ENCODE measurements around the gene FBLN1. TPM values are rescaled to one million over a fixed set of nuclear protein-coding genes. Genes with fewer than 3 reads are reported as not detected.

Gene FBLN1
- total and polyA plus RNA-seq, 2 donors (not counting 3 experiments of a cell fraction or from before 2014, with no cell fraction given) = 1.2 to 4.0 TPM

DNA sequence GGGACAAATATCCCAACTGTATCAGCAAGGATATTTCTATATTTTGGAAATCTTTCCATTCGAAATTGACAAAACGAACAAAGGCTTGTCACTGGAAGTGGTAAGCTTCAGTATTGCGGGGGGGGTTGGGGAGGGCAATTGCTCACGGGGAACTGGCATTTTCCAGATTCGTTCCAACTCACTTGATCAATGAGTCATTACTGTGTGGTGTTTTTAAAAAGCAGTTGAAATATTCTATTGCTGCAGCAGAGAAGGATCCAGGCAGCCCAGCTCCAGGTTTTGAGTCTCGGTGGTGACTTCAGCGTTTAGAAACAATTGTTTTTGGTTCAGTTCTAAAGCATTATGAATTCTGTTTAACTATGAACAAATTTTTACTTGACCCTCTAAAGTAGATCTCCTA, 33.8 kb upstream of the FBLN1 start:
- Histone ChIP-seq H3K9ac (replicated peaks; ENCODE audit: extremely low read depth, insufficient read depth, low read length) (no peak overlapping the region), H2AFZ (ENCODE audit: low read depth, low read length) (no peak overlapping the region), H4K20me1 (replicated peaks; ENCODE audit: control insufficient read depth, extremely low read depth, insufficient read depth, low read length) (no peaks in the 10 kb centered on the region), H3K4me3 (replicated peaks in 1 of 3; ENCODE audit: insufficient read depth in 1 of 3, low read depth in 1 of 3, low read length in 3 of 3) (no peak overlapping the region), H3K79me2 (ENCODE audit: control insufficient read depth, insufficient read depth, low read length) (no peaks in the 10 kb centered on the region), H3K27ac (ENCODE audit: insufficient read depth, low read depth, low read length) (no peak overlapping the region), H3K9me3 (replicated peaks; ENCODE audit: control insufficient read depth, insufficient read depth, low read length) (no peaks in the 10 kb centered on the region), H3K4me1 (ENCODE audit: control insufficient read depth, extremely low read depth, insufficient read depth, low read length) (no peaks in the 10 kb centered on the region), H3K27me3 (ENCODE audit: control insufficient read depth in 2 of 2, insufficient read depth in 2 of 2, low read length in 2 of 2) (no peaks in the 10 kb centered on the region), H3K4me2 (ENCODE audit: insufficient read depth, low read length) (no peak overlapping the region), H3K9me1 (replicated peaks; ENCODE audit: control insufficient read depth, extremely low read depth, insufficient read depth, low read length) (no peaks in the 10 kb centered on the region), H3K36me3 (ENCODE audit: control insufficient read depth in 2 of 2, extremely low read depth in 1 of 2, insufficient read depth in 2 of 2, low read length in 2 of 2) (no peaks in the 10 kb centered on the region)
- CTCF ChIA-PET = no interaction called here
- DNase-seq (ENCODE audit: low read depth, low spot score) (no peak), FAIRE-seq (no peak)
- no peak for TF ChIP-seq FOS (IDR thresholded peaks at IDR 0.05; ENCODE audit: borderline replicate concordance, insufficient read depth, low read length)
- no peak for TF ChIP-seq POLR2A (IDR thresholded peaks at IDR 0.05; ENCODE audit: low read depth, low read length)
- TF ChIP-seq, protein P1, sequence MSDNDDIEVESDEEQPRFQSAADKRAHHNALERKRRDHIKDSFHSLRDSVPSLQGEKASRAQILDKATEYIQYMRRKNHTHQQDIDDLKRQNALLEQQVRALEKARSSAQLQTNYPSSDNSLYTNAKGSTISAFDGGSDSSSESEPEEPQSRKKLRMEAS (IDR thresholded peaks at IDR 0.05; ENCODE audit: insufficient read depth, insufficient read length) = no peak
- TF ChIP-seq JUN (IDR thresholded peaks at IDR 0.05; ENCODE audit: borderline replicate concordance, insufficient read depth, insufficient read length, low read depth) = no peak
- TF ChIP-seq, protein P2, sequence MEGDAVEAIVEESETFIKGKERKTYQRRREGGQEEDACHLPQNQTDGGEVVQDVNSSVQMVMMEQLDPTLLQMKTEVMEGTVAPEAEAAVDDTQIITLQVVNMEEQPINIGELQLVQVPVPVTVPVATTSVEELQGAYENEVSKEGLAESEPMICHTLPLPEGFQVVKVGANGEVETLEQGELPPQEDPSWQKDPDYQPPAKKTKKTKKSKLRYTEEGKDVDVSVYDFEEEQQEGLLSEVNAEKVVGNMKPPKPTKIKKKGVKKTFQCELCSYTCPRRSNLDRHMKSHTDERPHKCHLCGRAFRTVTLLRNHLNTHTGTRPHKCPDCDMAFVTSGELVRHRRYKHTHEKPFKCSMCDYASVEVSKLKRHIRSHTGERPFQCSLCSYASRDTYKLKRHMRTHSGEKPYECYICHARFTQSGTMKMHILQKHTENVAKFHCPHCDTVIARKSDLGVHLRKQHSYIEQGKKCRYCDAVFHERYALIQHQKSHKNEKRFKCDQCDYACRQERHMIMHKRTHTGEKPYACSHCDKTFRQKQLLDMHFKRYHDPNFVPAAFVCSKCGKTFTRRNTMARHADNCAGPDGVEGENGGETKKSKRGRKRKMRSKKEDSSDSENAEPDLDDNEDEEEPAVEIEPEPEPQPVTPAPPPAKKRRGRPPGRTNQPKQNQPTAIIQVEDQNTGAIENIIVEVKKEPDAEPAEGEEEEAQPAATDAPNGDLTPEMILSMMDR (IDR thresholded peaks at IDR 0.05; ENCODE audit: extremely low read depth in 1 of 2, insufficient read depth in 1 of 2, low read depth in 1 of 2, low read length in 2 of 2) = no peak
- no peak for TF ChIP-seq GATA2 (IDR thresholded peaks at IDR 0.05; ENCODE audit: insufficient read depth, insufficient read length, low read depth, low read length)
- no peak for TF ChIP-seq POLR2AphosphoS5 (IDR thresholded peaks at IDR 0.05; ENCODE audit: insufficient read depth, low read depth, low read length)
- no peak for TF ChIP-seq MYC (IDR thresholded peaks at IDR 0.05; ENCODE audit: low read depth, low read length)
- TF ChIP-seq EZH2 (IDR thresholded peaks at IDR 0.05; ENCODE audit: borderline replicate concordance, low read depth, low read length, severe bottlenecking) = no peak
- POLR2A ChIA-PET = no interaction called here
- dilution Hi-C loops (cut with MboI; ENCODE audit: extremely low pct_ligation_motif_present, low sequenced_read_pairs) = no loop called here
- intact Hi-C loops (cut with micrococcal nuclease) = no loop called here
- no TSS peak for BruUV-seq (replicated peaks)

Data from endothelial cell of umbilical vein (primary cell).